K562 (cell line): ENCODE data around the gene RIPOR1. TPM values are rescaled to one million over a fixed set of nuclear protein-coding genes. Genes with fewer than 3 reads are reported as not detected.
A peak's percentile ranks its signal among the peaks of the same experiment; 100 is the strongest.

ENCODE experiments used
- CCAR2 ChIP-seq: fragments of 200-400 bp; formaldehyde crosslinking; IDR thresholded peaks from 2 replicates; pipeline ENCODE4 v1.6.1; 2017; ENCODE audit warnings: mild to moderate bottlenecking, low read depth, low read length
- CSDE1 ChIP-seq, 2 experiments: fragments of 450-650 bp; IDR thresholded peaks; 2 replicates each; pipeline ENCODE4 v1.6.1; 2016; ENCODE audit warnings: mild to moderate bottlenecking in 1 of 2
- ETV6 ChIP-seq, 3 experiments: fragments of 150-350 bp in 1 of 3; sonication (generic) in 1 of 3; formaldehyde crosslinking in 1 of 3; IDR thresholded peaks; 2 replicates each; pipeline versions ENCODE4 v1.6.1 to v1.8.0; 2014 to 2022; ENCODE audit warnings: borderline replicate concordance in 2 of 3, low read depth in 2 of 3, antibody characterized with exemption in 1 of 3, low read length in 1 of 3, mild to moderate bottlenecking in 1 of 3, missing genetic modification reagents in 1 of 3
- FIP1L1 ChIP-seq: fragments of 200-400 bp; formaldehyde crosslinking; IDR thresholded peaks from 2 replicates; pipeline ENCODE4 v1.6.1; 2018; ENCODE audit warnings: mild to moderate bottlenecking, low read depth, low read length; ENCODE audit not compliant: poor library complexity, severe bottlenecking
- FOXK1 ChIP-seq: sonication (generic); formaldehyde crosslinking; IDR thresholded peaks from 2 replicates; pipeline ENCODE4 v1.8.0; 2022; ENCODE audit warnings: missing genetic modification reagents, mild to moderate bottlenecking, borderline replicate concordance
- FOXP1 ChIP-seq: sonication (generic); formaldehyde crosslinking; IDR thresholded peaks from 2 replicates; pipeline ENCODE4 v1.8.0; 2022; ENCODE audit warnings: mild to moderate bottlenecking, missing genetic modification reagents
- HSF4 ChIP-seq: fragments of 250-450 bp; sonication (Bioruptor Pico); IDR thresholded peaks from 2 replicates; pipeline ENCODE4 v2.1.2; 2022; ENCODE audit warnings: mild to moderate bottlenecking, moderate library complexity, borderline replicate concordance
- JUNB ChIP-seq: fragments of 450-650 bp; formaldehyde crosslinking; conservative IDR thresholded peaks from 2 replicates; pipeline ENCODE4 v1.4.0; 2020; ENCODE audit warnings: mild to moderate bottlenecking
- KDM4B ChIP-seq, 2 experiments: fragments of 450-650 bp in 1 of 2; sonication (generic) in 1 of 2; IDR thresholded peaks; 2 replicates each; pipeline ENCODE4 v1.6.1; 2016 to 2017; ENCODE audit warnings: borderline replicate concordance in 2 of 2, antibody characterized with exemption in 1 of 2, low read depth in 1 of 2, mild to moderate bottlenecking in 1 of 2
- MCM2 ChIP-seq: fragments of 450-650 bp; IDR thresholded peaks from 2 replicates; pipeline ENCODE4 v1.6.1; 2017; ENCODE audit warnings: low read depth, mild to moderate bottlenecking
- MIER1 ChIP-seq: fragments of 450-650 bp; IDR thresholded peaks from 2 replicates; pipeline ENCODE4 v1.6.1; 2016; ENCODE audit warnings: antibody characterized with exemption, mild to moderate bottlenecking, low read depth
- ZNF3 ChIP-seq: fragments of 250-450 bp; sonication (Bioruptor Pico); IDR thresholded peaks from 2 replicates; pipeline ENCODE4 v1.5.0; 2021; ENCODE audit warnings: mild to moderate bottlenecking, moderate library complexity
- polyA plus RNA-seq, 8 experiments: library from polyadenylated mRNA; depleted of rRNA in 4 of 8; stranded (reverse) in 5 of 8; unstranded in 3 of 8; fragments of >200 nt; fragmentation: Nextera tagmentation in 2 of 8; fragmentation: Illumina TruSeq in 1 of 8; extraction: Ambion mirVana in 2 of 8; extraction: Trizol in 1 of 8; gene quantifications; 2 replicates each; pipeline versions ENCODE4 v1.2.1 to v1.2.3, GENCODE V29; 2011 to 2014; ENCODE audit warnings: inconsistent platforms in 1 of 8, missing spikeins in 1 of 8
- total RNA-seq, 7 experiments: library from RNA; depleted of rRNA in 6 of 7; stranded (reverse); fragments of >200 nt in 6 of 7; fragmentation: Illumina TruSeq in 2 of 7; extraction: Trizol in 2 of 7; gene quantifications; 2 replicates each; pipeline versions ENCODE4 v1.2.1 to v1.2.3, GENCODE V29; 2011 to 2021; ENCODE audit warnings: low replicate concordance in 1 of 7
- TF ChIP-seq, protein P1 (sequence below): fragments of 450-650 bp; formaldehyde crosslinking; IDR thresholded peaks from 2 replicates; pipeline ENCODE4 v1.4.0; 2020; ENCODE audit warnings: mild to moderate bottlenecking, moderate library complexity
- TF ChIP-seq, protein P2 (sequence below): fragments of 150-350 bp; IDR thresholded peaks from 2 replicates; pipeline ENCODE4 v1.6.1; 2014; ENCODE audit warnings: low read depth, mild to moderate bottlenecking, low read length, borderline replicate concordance
- TF ChIP-seq, protein P3 (sequence below): fragments of 250-450 bp; sonication (Bioruptor Pico); IDR thresholded peaks from 2 replicates; pipeline ENCODE4 v1.4.0; 2020; ENCODE audit warnings: mild to moderate bottlenecking
- TF ChIP-seq, protein P4 (sequence below), 2 experiments: fragments of 450-650 bp; conservative IDR thresholded peaks; 2 replicates each; pipeline ENCODE4 v1.6.1; 2017; ENCODE audit warnings: mild to moderate bottlenecking in 2 of 2, moderate library complexity in 2 of 2

Gene RIPOR1
- total and polyA plus RNA-seq, 9 of the 15 experiments (the other 6 are each of a cell fraction or from before 2014, with no cell fraction given): 0.36 to 31.1 (median 3.0) TPM

DNA sequence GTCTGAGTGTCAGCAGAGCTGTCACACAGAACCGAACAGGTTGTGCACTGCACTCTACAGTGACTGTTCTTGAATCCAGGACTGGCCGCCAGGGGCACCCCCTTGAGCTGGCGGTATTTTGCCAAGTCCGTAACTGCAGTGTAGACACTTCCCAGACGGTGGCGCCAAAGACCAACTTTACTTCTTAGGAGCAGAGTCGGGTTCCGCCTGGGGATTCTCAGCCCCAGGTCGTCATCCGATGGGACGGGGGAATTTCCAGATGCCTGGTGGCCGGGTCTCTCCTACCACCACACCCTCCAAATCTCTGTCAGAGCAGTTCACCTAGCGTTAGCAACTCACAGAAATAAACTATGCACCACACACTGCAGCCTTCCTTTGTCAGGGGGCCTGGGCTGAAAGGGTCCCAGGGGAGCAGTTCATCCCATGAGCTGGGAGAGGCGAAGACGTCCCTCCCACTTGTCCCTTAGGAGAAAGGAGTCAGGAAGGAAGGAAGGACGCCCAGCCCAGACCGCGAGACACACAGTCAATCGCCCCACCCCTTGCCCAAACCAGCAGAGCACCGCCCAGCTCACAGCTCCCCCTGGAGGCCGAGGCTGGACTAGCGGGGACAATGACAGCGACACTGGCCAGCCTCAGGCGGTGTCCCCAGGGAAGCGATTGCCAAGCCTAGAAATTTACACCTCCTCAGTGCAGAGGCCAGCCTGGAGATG, 7.4 kb upstream of the RIPOR1 start (continued):
- TF ChIP-seq, protein P1, sequence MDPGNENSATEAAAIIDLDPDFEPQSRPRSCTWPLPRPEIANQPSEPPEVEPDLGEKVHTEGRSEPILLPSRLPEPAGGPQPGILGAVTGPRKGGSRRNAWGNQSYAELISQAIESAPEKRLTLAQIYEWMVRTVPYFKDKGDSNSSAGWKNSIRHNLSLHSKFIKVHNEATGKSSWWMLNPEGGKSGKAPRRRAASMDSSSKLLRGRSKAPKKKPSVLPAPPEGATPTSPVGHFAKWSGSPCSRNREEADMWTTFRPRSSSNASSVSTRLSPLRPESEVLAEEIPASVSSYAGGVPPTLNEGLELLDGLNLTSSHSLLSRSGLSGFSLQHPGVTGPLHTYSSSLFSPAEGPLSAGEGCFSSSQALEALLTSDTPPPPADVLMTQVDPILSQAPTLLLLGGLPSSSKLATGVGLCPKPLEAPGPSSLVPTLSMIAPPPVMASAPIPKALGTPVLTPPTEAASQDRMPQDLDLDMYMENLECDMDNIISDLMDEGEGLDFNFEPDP: no peak
- TF ChIP-seq MIER1 (peak; percentile 70; the same call in 1 of the 2 replicates), KDM4B (IDR thresholded peaks at IDR 0.05; ENCODE audit: borderline replicate concordance in 2 of 2, low read depth in 1 of 2) (0 out of 4 replicates have a peak, but pooled peaks of 1 of the 2 experiments have one; percentile 29), FIP1L1 (no peak), CCAR2 (no peak), ETV6 (IDR thresholded peaks at IDR 0.05; ENCODE audit: borderline replicate concordance in 1 of 2, low read depth in 2 of 2, low read length in 1 of 2) (no peak), ETV6 (CRISPR knock-in tag; IDR thresholded peaks at IDR 0.05; ENCODE audit: borderline replicate concordance) (no peak), ZNF3 (CRISPR knock-in tag) (no peak), JUNB (CRISPR knock-in tag) (no peak), FOXP1 (CRISPR knock-in tag) (no peak; the same call in 1 of the 2 replicates), MCM2 (no peak), CSDE1 (IDR thresholded peaks at IDR 0.05) (no peak), FOXK1 (CRISPR knock-in tag) (no peak; the same call in 1 of the 2 replicates), HSF4 (CRISPR knock-in tag) (no peak)
- TF ChIP-seq, protein P2, sequence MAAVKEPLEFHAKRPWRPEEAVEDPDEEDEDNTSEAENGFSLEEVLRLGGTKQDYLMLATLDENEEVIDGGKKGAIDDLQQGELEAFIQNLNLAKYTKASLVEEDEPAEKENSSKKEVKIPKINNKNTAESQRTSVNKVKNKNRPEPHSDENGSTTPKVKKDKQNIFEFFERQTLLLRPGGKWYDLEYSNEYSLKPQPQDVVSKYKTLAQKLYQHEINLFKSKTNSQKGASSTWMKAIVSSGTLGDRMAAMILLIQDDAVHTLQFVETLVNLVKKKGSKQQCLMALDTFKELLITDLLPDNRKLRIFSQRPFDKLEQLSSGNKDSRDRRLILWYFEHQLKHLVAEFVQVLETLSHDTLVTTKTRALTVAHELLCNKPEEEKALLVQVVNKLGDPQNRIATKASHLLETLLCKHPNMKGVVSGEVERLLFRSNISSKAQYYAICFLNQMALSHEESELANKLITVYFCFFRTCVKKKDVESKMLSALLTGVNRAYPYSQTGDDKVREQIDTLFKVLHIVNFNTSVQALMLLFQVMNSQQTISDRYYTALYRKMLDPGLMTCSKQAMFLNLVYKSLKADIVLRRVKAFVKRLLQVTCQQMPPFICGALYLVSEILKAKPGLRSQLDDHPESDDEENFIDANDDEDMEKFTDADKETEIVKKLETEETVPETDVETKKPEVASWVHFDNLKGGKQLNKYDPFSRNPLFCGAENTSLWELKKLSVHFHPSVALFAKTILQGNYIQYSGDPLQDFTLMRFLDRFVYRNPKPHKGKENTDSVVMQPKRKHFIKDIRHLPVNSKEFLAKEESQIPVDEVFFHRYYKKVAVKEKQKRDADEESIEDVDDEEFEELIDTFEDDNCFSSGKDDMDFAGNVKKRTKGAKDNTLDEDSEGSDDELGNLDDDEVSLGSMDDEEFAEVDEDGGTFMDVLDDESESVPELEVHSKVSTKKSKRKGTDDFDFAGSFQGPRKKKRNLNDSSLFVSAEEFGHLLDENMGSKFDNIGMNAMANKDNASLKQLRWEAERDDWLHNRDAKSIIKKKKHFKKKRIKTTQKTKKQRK: no peak
- TF ChIP-seq, protein P3, sequence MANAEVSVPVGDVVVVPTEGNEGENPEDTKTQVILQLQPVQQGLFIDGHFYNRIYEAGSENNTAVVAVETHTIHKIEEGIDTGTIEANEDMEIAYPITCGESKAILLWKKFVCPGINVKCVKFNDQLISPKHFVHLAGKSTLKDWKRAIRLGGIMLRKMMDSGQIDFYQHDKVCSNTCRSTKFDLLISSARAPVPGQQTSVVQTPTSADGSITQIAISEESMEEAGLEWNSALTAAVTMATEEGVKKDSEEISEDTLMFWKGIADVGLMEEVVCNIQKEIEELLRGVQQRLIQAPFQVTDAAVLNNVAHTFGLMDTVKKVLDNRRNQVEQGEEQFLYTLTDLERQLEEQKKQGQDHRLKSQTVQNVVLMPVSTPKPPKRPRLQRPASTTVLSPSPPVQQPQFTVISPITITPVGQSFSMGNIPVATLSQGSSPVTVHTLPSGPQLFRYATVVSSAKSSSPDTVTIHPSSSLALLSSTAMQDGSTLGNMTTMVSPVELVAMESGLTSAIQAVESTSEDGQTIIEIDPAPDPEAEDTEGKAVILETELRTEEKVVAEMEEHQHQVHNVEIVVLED (CRISPR knock-in tag): no peak
- TF ChIP-seq, protein P4, sequence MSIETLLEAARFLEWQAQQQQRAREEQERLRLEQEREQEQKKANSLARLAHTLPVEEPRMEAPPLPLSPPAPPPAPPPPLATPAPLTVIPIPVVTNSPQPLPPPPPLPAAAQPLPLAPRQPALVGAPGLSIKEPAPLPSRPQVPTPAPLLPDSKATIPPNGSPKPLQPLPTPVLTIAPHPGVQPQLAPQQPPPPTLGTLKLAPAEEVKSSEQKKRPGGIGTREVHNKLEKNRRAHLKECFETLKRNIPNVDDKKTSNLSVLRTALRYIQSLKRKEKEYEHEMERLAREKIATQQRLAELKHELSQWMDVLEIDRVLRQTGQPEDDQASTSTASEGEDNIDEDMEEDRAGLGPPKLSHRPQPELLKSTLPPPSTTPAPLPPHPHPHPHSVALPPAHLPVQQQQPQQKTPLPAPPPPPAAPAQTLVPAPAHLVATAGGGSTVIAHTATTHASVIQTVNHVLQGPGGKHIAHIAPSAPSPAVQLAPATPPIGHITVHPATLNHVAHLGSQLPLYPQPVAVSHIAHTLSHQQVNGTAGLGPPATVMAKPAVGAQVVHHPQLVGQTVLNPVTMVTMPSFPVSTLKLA (conservative IDR thresholded peaks at IDR 0.05): peak in 1 of 2 experiments; percentile 73; a peak in 3 of 4 replicates
